H9 (cell line): ENCODE data around the gene ARRDC2. TPM values are rescaled to one million over a fixed set of nuclear protein-coding genes. Genes with fewer than 3 reads are reported as not detected.

Experiments
- DNase-seq: peaks from one replicate; pipeline ENCODE4 v3.0.0-alpha.2; 2017
- H2AFZ ChIP-seq: one replicate; pipeline ENCODE4 v1.6.1; 2013; ENCODE audit warnings: mild to moderate bottlenecking, low read length, control low read depth, moderate library complexity
- H2AK5ac ChIP-seq: 2 replicates; pipeline ENCODE4 v1.6.1; 2013; ENCODE audit warnings: low read length, control low read depth, mixed read lengths; ENCODE audit not compliant: insufficient read length
- H2BK120ac ChIP-seq: one replicate; pipeline ENCODE4 v1.6.1; 2013; ENCODE audit warnings: low read depth, mild to moderate bottlenecking, low read length, control low read depth, inconsistent platforms; ENCODE audit not compliant: poor library complexity, severe bottlenecking
- H2BK12ac ChIP-seq: 2 replicates; pipeline ENCODE4 v1.6.1; 2013; ENCODE audit warnings: low read length, control low read depth, mixed read lengths, low read depth; ENCODE audit not compliant: insufficient read length
- H2BK15ac ChIP-seq: 2 replicates; pipeline ENCODE4 v1.6.1; 2013; ENCODE audit warnings: low read depth, low read length, control low read depth
- H2BK20ac ChIP-seq: one replicate; pipeline ENCODE4 v1.6.1; 2013; ENCODE audit warnings: low read depth, mild to moderate bottlenecking, low read length, control low read depth, inconsistent platforms; ENCODE audit not compliant: poor library complexity, severe bottlenecking
- H2BK5ac ChIP-seq: 2 replicates; pipeline ENCODE4 v1.6.1; 2013; ENCODE audit warnings: low read length, control low read depth, mixed read lengths; ENCODE audit not compliant: insufficient read length
- H3K14ac ChIP-seq: 2 replicates; pipeline ENCODE4 v1.6.1; 2013; ENCODE audit warnings: low read length, control low read depth; ENCODE audit not compliant: insufficient read depth
- H3K18ac ChIP-seq: 2 replicates; pipeline ENCODE4 v1.6.1; 2013; ENCODE audit warnings: low read depth, mild to moderate bottlenecking, mixed read lengths, low read length, control low read depth; ENCODE audit not compliant: insufficient read length
- H3K23ac ChIP-seq: 2 replicates; pipeline ENCODE4 v1.6.1; 2013; ENCODE audit warnings: low read length, control low read depth, mixed read lengths, low read depth; ENCODE audit not compliant: insufficient read length
- H3K23me2 ChIP-seq: 2 replicates; pipeline ENCODE4 v1.6.1; 2013; ENCODE audit warnings: low read depth, mild to moderate bottlenecking, mixed read lengths, low read length, control low read depth; ENCODE audit not compliant: insufficient read length, poor library complexity, severe bottlenecking
- H3K27ac ChIP-seq: 2 replicates; pipeline ENCODE4 v1.5.1; 2013; ENCODE audit warnings: low read length, control low read depth, mixed read lengths, low read depth; ENCODE audit not compliant: insufficient read length
- H3K27me3 ChIP-seq: 2 replicates; pipeline ENCODE4 v1.6.1; 2013; ENCODE audit warnings: low read length, control low read depth, inconsistent platforms; ENCODE audit not compliant: insufficient read depth
- H3K4ac ChIP-seq: 2 replicates; pipeline ENCODE4 v1.6.1; 2013; ENCODE audit warnings: low read depth, mild to moderate bottlenecking, control low read depth, inconsistent platforms, low read length, moderate library complexity
- H3K4me1 ChIP-seq: 2 replicates; pipeline ENCODE4 v1.6.1; 2013; ENCODE audit warnings: low read length, control low read depth, inconsistent platforms; ENCODE audit not compliant: insufficient read depth
- H3K4me2 ChIP-seq: 2 replicates; pipeline ENCODE4 v1.6.1; 2013; ENCODE audit warnings: low read length, control low read depth, mixed read lengths; ENCODE audit not compliant: insufficient read length, insufficient read depth
- H3K56ac ChIP-seq: 2 replicates; pipeline ENCODE4 v1.6.1; 2013; ENCODE audit warnings: low read depth, mild to moderate bottlenecking, mixed read lengths, low read length, control low read depth; ENCODE audit not compliant: insufficient read length
- H3K79me1 ChIP-seq: 2 replicates; pipeline ENCODE4 v1.6.1; 2013; ENCODE audit warnings: low read depth, mild to moderate bottlenecking, moderate library complexity, low read length, control low read depth, inconsistent platforms; ENCODE audit not compliant: insufficient read depth, poor library complexity, severe bottlenecking
- H3K79me2 ChIP-seq: 2 replicates; pipeline ENCODE4 v1.6.1; 2013; ENCODE audit warnings: low read length, control low read depth, inconsistent platforms; ENCODE audit not compliant: insufficient read depth
- H3K9ac ChIP-seq: 2 replicates; pipeline ENCODE4 v1.6.1; 2013; ENCODE audit warnings: low read length, control low read depth, mixed read lengths; ENCODE audit not compliant: insufficient read length; ENCODE audit errors: extremely low read depth
- H3K9me3 ChIP-seq: one replicate; pipeline ENCODE4 v1.6.1; 2013; ENCODE audit warnings: low read depth, low read length, inconsistent platforms; ENCODE audit not compliant: control insufficient read depth
- H3T11ph ChIP-seq: one replicate; pipeline ENCODE4 v1.6.1; 2013; ENCODE audit warnings: mild to moderate bottlenecking, low read length, control low read depth, inconsistent platforms
- H4K20me1 ChIP-seq: one replicate; pipeline ENCODE4 v1.6.1; 2013; ENCODE audit not compliant: control insufficient read depth, insufficient read length, insufficient read depth
- H4K5ac ChIP-seq: 2 replicates; pipeline ENCODE4 v1.6.1; 2013; ENCODE audit warnings: low read depth, mild to moderate bottlenecking, mixed read lengths, low read length, control low read depth; ENCODE audit not compliant: insufficient read length
- H4K8ac ChIP-seq: replicated peaks from 2 replicates; pipeline ENCODE4 v1.6.1; 2013; ENCODE audit warnings: low read length, control low read depth, mixed read lengths, low read depth; ENCODE audit not compliant: insufficient read length
- H4K91ac ChIP-seq: 2 replicates; pipeline ENCODE4 v1.6.1; 2013; ENCODE audit warnings: low read depth, mild to moderate bottlenecking, moderate library complexity, mixed read lengths, low read length, control low read depth; ENCODE audit not compliant: insufficient read length
- H3K27ac Mint-ChIP-seq, 3 experiments: 2 replicates in 2 of 3; 3 replicates in 1 of 3; pipeline ENCODE4 v1.8.0; 2020 to 2021; ENCODE audit warnings: mixed read lengths in 3 of 3, mild to moderate bottlenecking in 1 of 3, moderate library complexity in 1 of 3
- H3K27me3 Mint-ChIP-seq: 2 replicates; pipeline ENCODE4 v1.8.0; 2021; ENCODE audit warnings: low read depth, mild to moderate bottlenecking, moderate library complexity, mixed read lengths
- H3K36me3 Mint-ChIP-seq, 3 experiments: 2 replicates in 2 of 3; 3 replicates in 1 of 3; pipeline ENCODE4 v1.8.0; 2020 to 2021; ENCODE audit warnings: low read depth in 3 of 3, mixed read lengths in 3 of 3; ENCODE audit not compliant: insufficient read depth in 1 of 3
- H3K4me1 Mint-ChIP-seq, 2 experiments: 2 replicates each; pipeline ENCODE4 v1.8.0; 2020; ENCODE audit warnings: mixed read lengths in 2 of 2
- H3K4me3 Mint-ChIP-seq, 2 experiments: 2 replicates in 1 of 2; 3 replicates in 1 of 2; pipeline ENCODE4 v1.8.0; 2020 to 2021; ENCODE audit warnings: mild to moderate bottlenecking in 2 of 2, mixed read lengths in 2 of 2, moderate library complexity in 1 of 2
- H3K9me3 Mint-ChIP-seq, 2 experiments: 2 replicates in 1 of 2; 3 replicates in 1 of 2; pipeline ENCODE4 v1.8.0; 2020; ENCODE audit warnings: mild to moderate bottlenecking in 2 of 2, mixed read lengths in 2 of 2, moderate library complexity in 1 of 2
- WGBS: extraction: QIAGEN DNeasy Blood & Tissue Kit; methylation state at CpG from one replicate; pipeline ENCODE4 v1.1.7; 2013; ENCODE audit warnings: missing lambda C conversion rate, low lambda C conversion rate, mixed read lengths; ENCODE audit not compliant: insufficient read length; ENCODE audit errors: extremely low coverage; 5-methylcytosine and 5-hydroxymethylcytosine counted together
- total RNA-seq: library from RNA; stranded (reverse); gene quantifications from 2 replicates; pipeline ENCODE4 v1.2.1, GENCODE V29; 2021
- TF ChIP-seq, protein P1 (sequence below): fragments of 200-600 bp; sonication (generic); conservative IDR thresholded peaks from 3 replicates; pipeline ENCODE4 v1.8.0; 2021; ENCODE audit warnings: antibody characterized with exemption, mild to moderate bottlenecking

ARRDC2 gene
- total RNA-seq, 1 experiment from 2014 or later, result 10.5 TPM

DNA sequence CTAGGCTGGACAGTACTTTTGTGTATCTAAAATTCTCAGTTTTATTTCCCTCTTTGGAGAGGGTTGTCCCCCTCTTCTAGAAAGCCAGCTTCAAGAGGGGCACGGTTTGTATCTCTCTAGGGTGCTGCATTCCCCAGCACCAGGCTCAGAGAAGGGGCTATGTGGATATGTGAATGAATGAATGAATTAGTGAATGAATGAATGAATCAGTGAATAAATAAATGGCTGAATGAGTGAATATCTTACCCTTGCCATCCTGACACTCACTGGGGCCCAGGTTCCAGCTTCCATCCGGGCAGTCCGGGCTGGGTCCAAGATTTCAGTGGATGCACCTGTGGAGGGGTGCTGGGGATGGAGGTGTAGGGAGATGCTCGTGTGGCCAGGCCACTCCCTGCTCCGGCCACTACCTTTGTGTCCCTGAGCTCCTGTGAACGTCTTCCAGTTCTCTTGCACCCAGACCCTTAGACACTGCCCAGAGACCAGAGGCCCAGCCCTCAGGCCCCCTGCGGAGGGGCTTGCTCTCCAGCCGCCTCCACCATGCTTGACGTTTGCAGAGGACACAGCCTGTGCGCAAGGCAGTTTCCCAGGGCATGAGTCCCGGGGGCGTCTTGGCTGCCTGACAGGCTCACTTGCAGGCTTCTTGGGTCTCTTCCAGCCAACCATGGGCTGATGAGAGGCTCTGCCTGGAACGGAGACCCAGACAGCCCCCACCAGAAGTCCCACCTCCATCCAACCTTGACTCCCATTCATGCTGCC is 43.9 kb upstream of the ARRDC2 start:
- Mint-ChIP-seq H3K9me3 (no peaks in the 10 kb centered on the region), H3K4me1 (peaks cover 25 to 38% of the 10 kb centered on the region in 2 experiments), H3K27me3 (peaks cover 40% of the 10 kb centered on the region), H3K4me3 (peak overlapping the region in 1 of 2 experiments; percentile 44; a peak in 2 of 5 replicates), H3K36me3 (no peaks in the 10 kb centered on the region), H3K27ac (no peak overlapping the region)
- no peaks in the 10 kb centered on the region for H3K9me3 ChIP-seq
- no peak overlapping the region for H3K4me2 ChIP-seq
- H2BK20ac ChIP-seq, result no peak overlapping the region
- no peak overlapping the region for H2BK120ac ChIP-seq
- no peak overlapping the region for H2BK5ac ChIP-seq
- no peak overlapping the region for H4K5ac ChIP-seq
- WGBS, result no CpG with 5 or more reads among the region's 13 CpGs
- no peak overlapping the region for H2AK5ac ChIP-seq
- no peak overlapping the region for H4K8ac ChIP-seq
- H2BK15ac ChIP-seq, result no peak overlapping the region
- H3K79me2 ChIP-seq, result no peaks in the 10 kb centered on the region
- no peak overlapping the region for H3K23ac ChIP-seq
- H3K9ac ChIP-seq, result no peak overlapping the region
- no peaks in the 10 kb centered on the region for H3K79me1 ChIP-seq
- no peak overlapping the region for H2BK12ac ChIP-seq
- H4K91ac ChIP-seq, result no peak overlapping the region
- H3K4ac ChIP-seq, result no peak overlapping the region
- peaks cover 10% of the 10 kb centered on the region for H3K23me2 ChIP-seq
- TF ChIP-seq, protein P1, sequence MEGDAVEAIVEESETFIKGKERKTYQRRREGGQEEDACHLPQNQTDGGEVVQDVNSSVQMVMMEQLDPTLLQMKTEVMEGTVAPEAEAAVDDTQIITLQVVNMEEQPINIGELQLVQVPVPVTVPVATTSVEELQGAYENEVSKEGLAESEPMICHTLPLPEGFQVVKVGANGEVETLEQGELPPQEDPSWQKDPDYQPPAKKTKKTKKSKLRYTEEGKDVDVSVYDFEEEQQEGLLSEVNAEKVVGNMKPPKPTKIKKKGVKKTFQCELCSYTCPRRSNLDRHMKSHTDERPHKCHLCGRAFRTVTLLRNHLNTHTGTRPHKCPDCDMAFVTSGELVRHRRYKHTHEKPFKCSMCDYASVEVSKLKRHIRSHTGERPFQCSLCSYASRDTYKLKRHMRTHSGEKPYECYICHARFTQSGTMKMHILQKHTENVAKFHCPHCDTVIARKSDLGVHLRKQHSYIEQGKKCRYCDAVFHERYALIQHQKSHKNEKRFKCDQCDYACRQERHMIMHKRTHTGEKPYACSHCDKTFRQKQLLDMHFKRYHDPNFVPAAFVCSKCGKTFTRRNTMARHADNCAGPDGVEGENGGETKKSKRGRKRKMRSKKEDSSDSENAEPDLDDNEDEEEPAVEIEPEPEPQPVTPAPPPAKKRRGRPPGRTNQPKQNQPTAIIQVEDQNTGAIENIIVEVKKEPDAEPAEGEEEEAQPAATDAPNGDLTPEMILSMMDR, result no peak
- no peak overlapping the region for H3K14ac ChIP-seq
- no peak overlapping the region for H3K27ac ChIP-seq
- H4K20me1 ChIP-seq, result no peaks in the 10 kb centered on the region
- H3K4me1 ChIP-seq, result no peaks in the 10 kb centered on the region; the same call in 1 of the 2 replicates
- H3K18ac ChIP-seq, result no peak overlapping the region
- DNase-seq, result no peak
- H3K56ac ChIP-seq, result no peak overlapping the region
- H3K27me3 ChIP-seq, result no peaks in the 10 kb centered on the region; the same call in 1 of the 2 replicates
- H2AFZ ChIP-seq, result no peak overlapping the region
- no peak overlapping the region for H3T11ph ChIP-seq
